IMR-90 (cell line): ENCODE results near the gene NCS1.

Experiments used
- BHLHE40 ChIP-seq: fragments of 150-350 bp; IDR thresholded peaks from 2 replicates; pipeline ENCODE4 v1.6.1; 2016; ENCODE audit warnings: mild to moderate bottlenecking, low read depth, low read length
- CEBPB ChIP-seq: IDR thresholded peaks from 2 replicates; pipeline ENCODE4 v1.6.1; 2012; ENCODE audit warnings: low read depth, low read length, improper control_type of control experiment
- CHD1 ChIP-seq: IDR thresholded peaks from 2 replicates; pipeline ENCODE4 v1.6.1; 2012; ENCODE audit warnings: low read depth, low read length, improper control_type of control experiment
- ELK1 ChIP-seq: fragments of 150-350 bp; IDR thresholded peaks from 2 replicates; pipeline ENCODE4 v1.6.1; 2016; ENCODE audit warnings: low read depth, mild to moderate bottlenecking, low read length, moderate library complexity, borderline replicate concordance
- FOS ChIP-seq: fragments of 150-350 bp; IDR thresholded peaks from 2 replicates; pipeline ENCODE4 v1.6.1; 2016; ENCODE audit warnings: low read depth, low read length
- MAFK ChIP-seq: IDR thresholded peaks from 2 replicates; pipeline ENCODE4 v1.6.1; 2012; ENCODE audit warnings: low read depth, low read length, improper control_type of control experiment
- MXI1 ChIP-seq: IDR thresholded peaks from 2 replicates; pipeline ENCODE4 v1.6.1; 2012; ENCODE audit warnings: low read depth, mild to moderate bottlenecking, low read length, moderate library complexity, borderline replicate concordance
- NFE2L2 ChIP-seq: fragments of 150-350 bp; IDR thresholded peaks from 2 replicates; pipeline ENCODE4 v1.6.1; 2016; ENCODE audit warnings: low read depth, mild to moderate bottlenecking, low read length
- POLR2A ChIP-seq: IDR thresholded peaks from 2 replicates; pipeline ENCODE4 v1.6.1; 2012; ENCODE audit warnings: mild to moderate bottlenecking, low read depth, low read length
- RAD21 ChIP-seq: IDR thresholded peaks from 2 replicates; pipeline ENCODE4 v1.6.1; 2012; ENCODE audit warnings: low read length, improper control_type of control experiment
- RFX5 ChIP-seq: IDR thresholded peaks from 2 replicates; pipeline ENCODE4 v1.8.0; 2012; ENCODE audit warnings: low read depth, mild to moderate bottlenecking, low read length, moderate library complexity
- SMC3 ChIP-seq: fragments of 150-350 bp; IDR thresholded peaks from 2 replicates; pipeline ENCODE4 v1.6.1; 2016; ENCODE audit warnings: low read depth, mild to moderate bottlenecking, antibody characterized with exemption, low read length, moderate library complexity
- USF2 ChIP-seq: fragments of 150-350 bp; IDR thresholded peaks from 2 replicates; pipeline ENCODE4 v1.6.1; 2017; ENCODE audit warnings: mild to moderate bottlenecking, antibody characterized with exemption, low read length, low read depth
- TF ChIP-seq, protein P1 (sequence below): conservative IDR thresholded peaks from 2 replicates; pipeline ENCODE4 v1.5.1; 2012; ENCODE audit warnings: mild to moderate bottlenecking, low read depth, low read length, improper control_type of control experiment

GRCh38 chr9:130276121-130276520, 103.9 kb downstream of the NCS1 start:
- no peak for TF ChIP-seq POLR2A
- no peak for TF ChIP-seq USF2
- TF ChIP-seq, protein P1, sequence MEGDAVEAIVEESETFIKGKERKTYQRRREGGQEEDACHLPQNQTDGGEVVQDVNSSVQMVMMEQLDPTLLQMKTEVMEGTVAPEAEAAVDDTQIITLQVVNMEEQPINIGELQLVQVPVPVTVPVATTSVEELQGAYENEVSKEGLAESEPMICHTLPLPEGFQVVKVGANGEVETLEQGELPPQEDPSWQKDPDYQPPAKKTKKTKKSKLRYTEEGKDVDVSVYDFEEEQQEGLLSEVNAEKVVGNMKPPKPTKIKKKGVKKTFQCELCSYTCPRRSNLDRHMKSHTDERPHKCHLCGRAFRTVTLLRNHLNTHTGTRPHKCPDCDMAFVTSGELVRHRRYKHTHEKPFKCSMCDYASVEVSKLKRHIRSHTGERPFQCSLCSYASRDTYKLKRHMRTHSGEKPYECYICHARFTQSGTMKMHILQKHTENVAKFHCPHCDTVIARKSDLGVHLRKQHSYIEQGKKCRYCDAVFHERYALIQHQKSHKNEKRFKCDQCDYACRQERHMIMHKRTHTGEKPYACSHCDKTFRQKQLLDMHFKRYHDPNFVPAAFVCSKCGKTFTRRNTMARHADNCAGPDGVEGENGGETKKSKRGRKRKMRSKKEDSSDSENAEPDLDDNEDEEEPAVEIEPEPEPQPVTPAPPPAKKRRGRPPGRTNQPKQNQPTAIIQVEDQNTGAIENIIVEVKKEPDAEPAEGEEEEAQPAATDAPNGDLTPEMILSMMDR = no peak
- no peak for TF ChIP-seq RAD21
- TF ChIP-seq RFX5 = no peak
- no peak for TF ChIP-seq CHD1
- TF ChIP-seq SMC3 = no peak
- TF ChIP-seq MXI1 = no peak
- TF ChIP-seq CEBPB = no peak
- TF ChIP-seq NFE2L2 = no peak
- 0 out of 2 replicates have a peak, but pooled peaks have one; percentile 18 for TF ChIP-seq FOS
- TF ChIP-seq MAFK = no peak
- no peak for TF ChIP-seq ELK1
- TF ChIP-seq BHLHE40 = no peak
